Measurements from ENCODE around the gene ERCC8. TPM values are rescaled to one million over a fixed set of nuclear protein-coding genes. Genes with fewer than 3 reads are reported as not detected.

ERCC8 gene
- total RNA-seq, 6 experiments from 2014 or later = 8.5 to 10.7 (median 10.5) TPM

DNA sequence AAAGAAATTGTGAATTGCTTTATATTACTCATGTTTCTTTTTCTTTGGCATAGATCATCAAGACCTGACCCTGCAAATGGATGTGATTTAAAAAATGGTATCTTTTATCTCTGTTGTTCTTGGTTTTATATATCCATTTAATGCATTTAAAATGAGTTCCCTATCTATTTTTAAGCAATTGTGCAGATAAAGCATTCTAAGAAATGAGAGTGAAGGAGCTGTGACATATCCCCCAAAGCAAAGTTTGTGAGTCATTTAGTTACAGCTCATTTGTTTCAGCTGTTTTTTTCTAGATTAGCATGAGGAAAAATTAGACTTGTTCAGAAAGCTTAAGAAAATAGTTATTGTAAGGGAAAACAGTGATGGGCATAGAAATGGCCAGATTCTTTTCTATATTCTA, 93.2 kb downstream of the ERCC8 start:
- H3K4me3 Mint-ChIP-seq = no peak overlapping the region
- H3K27me3 Mint-ChIP-seq (ENCODE audit: insufficient read depth) = peaks cover 5% of the 10 kb centered on the region
- no peaks in the 10 kb centered on the region for H3K9me3 Mint-ChIP-seq
- TF ChIP-seq, protein P1, sequence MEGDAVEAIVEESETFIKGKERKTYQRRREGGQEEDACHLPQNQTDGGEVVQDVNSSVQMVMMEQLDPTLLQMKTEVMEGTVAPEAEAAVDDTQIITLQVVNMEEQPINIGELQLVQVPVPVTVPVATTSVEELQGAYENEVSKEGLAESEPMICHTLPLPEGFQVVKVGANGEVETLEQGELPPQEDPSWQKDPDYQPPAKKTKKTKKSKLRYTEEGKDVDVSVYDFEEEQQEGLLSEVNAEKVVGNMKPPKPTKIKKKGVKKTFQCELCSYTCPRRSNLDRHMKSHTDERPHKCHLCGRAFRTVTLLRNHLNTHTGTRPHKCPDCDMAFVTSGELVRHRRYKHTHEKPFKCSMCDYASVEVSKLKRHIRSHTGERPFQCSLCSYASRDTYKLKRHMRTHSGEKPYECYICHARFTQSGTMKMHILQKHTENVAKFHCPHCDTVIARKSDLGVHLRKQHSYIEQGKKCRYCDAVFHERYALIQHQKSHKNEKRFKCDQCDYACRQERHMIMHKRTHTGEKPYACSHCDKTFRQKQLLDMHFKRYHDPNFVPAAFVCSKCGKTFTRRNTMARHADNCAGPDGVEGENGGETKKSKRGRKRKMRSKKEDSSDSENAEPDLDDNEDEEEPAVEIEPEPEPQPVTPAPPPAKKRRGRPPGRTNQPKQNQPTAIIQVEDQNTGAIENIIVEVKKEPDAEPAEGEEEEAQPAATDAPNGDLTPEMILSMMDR (IDR thresholded peaks at IDR 0.05) = no peak
- no peaks in the 10 kb centered on the region for H3K36me3 Mint-ChIP-seq (ENCODE audit: low read depth)
- H3K27ac Mint-ChIP-seq = no peak overlapping the region
- peaks cover 6% of the 10 kb centered on the region; the same call in 1 of the 2 replicates for H3K4me1 Mint-ChIP-seq (ENCODE audit: low read depth)
- DNase-seq = no peak

DNA sequence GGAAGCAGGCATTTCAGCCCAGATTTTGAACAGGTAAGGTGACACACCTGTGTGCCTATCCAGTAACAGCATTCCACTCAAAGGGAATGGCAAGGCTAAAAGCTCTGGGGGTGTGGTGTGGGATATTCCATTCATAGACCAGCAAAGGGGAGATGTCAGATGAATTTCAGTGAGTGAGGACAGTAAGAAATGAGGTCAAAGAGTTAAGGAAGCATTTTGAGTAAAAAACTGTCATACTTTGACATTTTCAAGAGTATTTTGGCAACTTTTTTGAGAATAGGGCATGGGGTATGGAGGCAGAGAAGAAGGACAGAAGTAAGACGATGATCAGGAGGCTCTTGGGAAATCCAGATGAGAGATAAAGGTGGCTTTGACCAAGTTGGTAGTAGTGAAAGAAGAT, 98.6 kb downstream of the ERCC8 start:
- Mint-ChIP-seq H3K9me3 (no peaks in the 10 kb centered on the region), H3K36me3 (ENCODE audit: low read depth) (no peaks in the 10 kb centered on the region), H3K27me3 (ENCODE audit: insufficient read depth) (peaks cover 27% of the 10 kb centered on the region), H3K4me1 (ENCODE audit: low read depth) (peaks cover 14% of the 10 kb centered on the region), H3K4me3 (no peak overlapping the region), H3K27ac (no peak overlapping the region)
- TF ChIP-seq, protein P1 (IDR thresholded peaks at IDR 0.05) = no peak
- no peak for DNase-seq

DNA sequence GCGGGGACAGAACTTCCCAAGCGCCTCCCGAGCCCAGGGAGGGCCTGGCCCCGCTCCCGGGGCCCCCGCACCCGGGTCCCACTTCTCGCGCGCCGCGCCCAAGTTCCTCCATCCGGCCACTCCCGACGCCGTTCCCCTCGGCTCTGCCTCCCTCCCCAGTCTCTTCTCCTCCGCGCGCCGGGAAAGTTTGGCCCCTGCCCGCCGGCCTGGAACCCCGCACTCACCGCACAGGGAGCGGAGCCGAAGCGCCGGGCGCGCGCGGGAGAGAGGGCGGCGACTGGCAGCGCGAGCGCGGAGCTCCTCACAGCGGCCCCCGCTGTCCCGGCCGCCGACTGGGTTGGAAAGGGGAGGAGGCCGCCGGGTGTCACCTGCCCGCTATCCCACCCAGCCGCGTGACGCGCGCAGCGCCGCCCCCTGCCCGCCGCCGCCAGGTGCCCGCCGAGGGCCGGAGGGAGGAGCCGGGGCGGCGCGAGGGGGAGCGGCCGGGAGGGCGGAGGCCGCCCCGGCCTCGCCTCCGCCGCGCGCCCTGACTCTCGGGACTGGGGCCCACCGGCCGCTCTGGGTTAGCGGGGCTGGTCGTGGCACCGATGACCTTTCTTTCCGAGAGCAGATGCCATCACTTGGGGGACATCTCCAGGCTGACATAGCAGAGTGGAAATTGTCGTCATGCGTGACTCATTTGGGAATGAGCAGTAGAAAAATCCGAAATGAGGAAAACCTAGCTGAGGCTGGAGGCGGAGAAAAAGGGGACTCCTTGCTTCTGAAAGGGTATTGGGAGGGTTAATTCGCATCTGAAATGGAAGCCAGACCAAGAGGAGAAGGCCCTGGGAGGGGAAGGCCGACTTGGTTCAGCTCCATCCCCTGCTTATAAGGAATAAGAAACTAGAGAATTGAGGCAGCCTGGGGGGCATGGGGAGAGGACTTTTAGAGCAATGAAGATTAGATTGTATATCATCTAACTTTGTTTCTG, 100.6 kb downstream of the ERCC8 start, which contains the start of gene ELOVL7:
Gene ELOVL7 (minus strand): TSS at position 334 of the 970 bp plus-strand sequence. CDS start 56,872 bp downstream, outside the sequence.
- peak within 1 kb of the TSS; percentile 86 for H3K4me3 Mint-ChIP-seq
- no peaks in the 10 kb centered on the region for H3K9me3 Mint-ChIP-seq
- DNase-seq = no peak
- H3K36me3 Mint-ChIP-seq (ENCODE audit: low read depth) = no peaks in the 10 kb centered on the region
- H3K27me3 Mint-ChIP-seq (ENCODE audit: insufficient read depth) = peaks cover 32% of the 10 kb centered on the region
- H3K27ac Mint-ChIP-seq = no peak within 1 kb of the TSS
- peaks cover 14% of the 10 kb centered on the region for H3K4me1 Mint-ChIP-seq (ENCODE audit: low read depth)
- TF ChIP-seq, protein P1 (IDR thresholded peaks at IDR 0.05) = peak; percentile 46; the same call in 1 of the 2 replicates

DNA sequence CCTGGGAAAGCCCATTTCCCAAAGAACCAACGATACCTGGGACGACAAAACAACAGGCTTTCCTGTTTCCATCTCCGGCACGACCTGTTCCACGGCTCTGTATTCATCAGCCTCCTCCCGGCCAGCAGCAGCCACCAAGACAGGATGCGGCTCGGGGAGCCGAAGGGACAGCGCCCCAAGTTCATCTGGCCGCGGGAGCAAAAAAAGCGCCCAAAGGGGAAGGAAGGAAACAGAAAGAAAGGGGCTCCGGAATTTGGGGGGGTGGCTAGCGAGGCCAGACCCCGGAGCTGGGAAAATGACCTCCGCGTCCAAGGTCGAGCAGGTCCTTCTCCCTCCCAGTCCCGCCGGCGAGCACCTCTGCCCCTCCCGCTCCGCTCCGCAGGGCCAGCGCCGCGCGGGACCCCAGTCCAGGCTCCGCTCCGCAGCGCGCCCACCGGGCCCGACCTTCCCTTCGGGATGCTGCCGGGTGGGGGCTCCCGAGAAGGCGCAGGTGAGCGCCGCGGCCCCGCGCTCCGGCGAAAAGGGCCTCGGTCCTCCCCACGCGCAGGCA, 101.4 kb downstream of the ERCC8 start:
- Mint-ChIP-seq H3K4me3 (peak overlapping the region; percentile 86), H3K4me1 (ENCODE audit: low read depth) (peaks cover 14% of the 10 kb centered on the region), H3K36me3 (ENCODE audit: low read depth) (no peaks in the 10 kb centered on the region), H3K9me3 (no peaks in the 10 kb centered on the region), H3K27me3 (ENCODE audit: insufficient read depth) (peaks cover 32% of the 10 kb centered on the region), H3K27ac (no peak overlapping the region)
- TF ChIP-seq, protein P1 (IDR thresholded peaks at IDR 0.05) = no peak
- no peak for DNase-seq

DNA sequence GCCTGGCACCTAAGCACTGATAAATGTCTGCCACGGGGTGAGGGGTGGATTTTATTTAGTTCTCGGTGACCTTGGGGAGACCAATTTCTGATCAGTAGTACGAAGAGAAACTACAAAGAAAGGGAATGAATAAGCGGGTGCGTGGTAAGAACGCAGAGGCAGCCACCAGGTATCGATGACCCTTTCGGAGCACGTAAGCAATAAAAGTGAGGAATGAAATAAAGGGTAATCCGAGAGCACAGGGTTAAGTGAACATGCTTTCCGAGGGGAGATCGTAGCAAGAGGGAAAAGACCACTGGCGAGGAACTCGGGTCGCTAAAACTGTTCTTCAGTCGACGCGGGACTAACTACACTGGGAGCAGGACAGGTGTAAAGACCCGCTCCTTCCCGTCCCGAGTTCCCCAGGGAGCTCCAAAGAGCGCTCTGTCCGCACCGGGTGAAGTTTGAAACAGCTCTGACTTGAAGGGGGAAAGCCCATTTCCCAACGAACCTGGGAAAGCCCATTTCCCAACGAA, 101.9 kb downstream of the ERCC8 start:
- peaks cover 14% of the 10 kb centered on the region for H3K4me1 Mint-ChIP-seq (ENCODE audit: low read depth)
- DNase-seq = no peak
- H3K27ac Mint-ChIP-seq = no peak overlapping the region
- peaks cover 35% of the 10 kb centered on the region for H3K27me3 Mint-ChIP-seq (ENCODE audit: insufficient read depth)
- no peaks in the 10 kb centered on the region for H3K9me3 Mint-ChIP-seq
- TF ChIP-seq, protein P1 (IDR thresholded peaks at IDR 0.05) = no peak
- H3K36me3 Mint-ChIP-seq (ENCODE audit: low read depth) = no peaks in the 10 kb centered on the region
- H3K4me3 Mint-ChIP-seq = peak overlapping the region; percentile 86

All from HFFc6 (cell line).